ENCODE data around the gene CDC45.
"Not testable (repeated sequence)": the region's sequence is repeated elsewhere in the genome, so short reads cannot be mapped to it uniquely, and the experiment has no call there.

CDC45 gene

DNA sequence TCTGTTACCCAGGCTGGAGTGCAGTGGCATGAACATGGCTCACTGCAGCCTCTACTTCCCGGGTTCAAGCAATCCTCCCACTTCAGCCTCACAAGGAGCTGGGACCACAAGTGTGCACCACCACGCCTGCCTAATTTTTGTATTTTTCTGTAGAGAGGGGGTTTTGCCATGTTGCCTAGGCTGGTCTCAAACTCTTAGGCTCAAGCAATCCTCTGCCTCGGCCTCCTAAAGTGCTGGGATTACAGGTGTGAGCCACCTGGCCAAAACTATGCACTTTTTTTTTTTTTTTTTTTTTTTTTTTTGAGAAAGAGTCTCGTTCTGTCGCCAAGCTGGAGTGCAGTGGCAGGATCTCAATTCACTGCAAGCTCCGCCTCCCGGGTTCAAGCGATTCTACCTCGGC lies 56.8 kb downstream of the CDC45 start:
- H3K27ac ChIP-seq, result no peak overlapping the region
- TF ChIP-seq ZFX (IDR thresholded peaks at IDR 0.05; ENCODE audit: borderline replicate concordance), result no peak

GRCh38 chr22:19537941-19538488 lies 58.3 kb downstream of the CDC45 start:
- TF ChIP-seq, protein P1, sequence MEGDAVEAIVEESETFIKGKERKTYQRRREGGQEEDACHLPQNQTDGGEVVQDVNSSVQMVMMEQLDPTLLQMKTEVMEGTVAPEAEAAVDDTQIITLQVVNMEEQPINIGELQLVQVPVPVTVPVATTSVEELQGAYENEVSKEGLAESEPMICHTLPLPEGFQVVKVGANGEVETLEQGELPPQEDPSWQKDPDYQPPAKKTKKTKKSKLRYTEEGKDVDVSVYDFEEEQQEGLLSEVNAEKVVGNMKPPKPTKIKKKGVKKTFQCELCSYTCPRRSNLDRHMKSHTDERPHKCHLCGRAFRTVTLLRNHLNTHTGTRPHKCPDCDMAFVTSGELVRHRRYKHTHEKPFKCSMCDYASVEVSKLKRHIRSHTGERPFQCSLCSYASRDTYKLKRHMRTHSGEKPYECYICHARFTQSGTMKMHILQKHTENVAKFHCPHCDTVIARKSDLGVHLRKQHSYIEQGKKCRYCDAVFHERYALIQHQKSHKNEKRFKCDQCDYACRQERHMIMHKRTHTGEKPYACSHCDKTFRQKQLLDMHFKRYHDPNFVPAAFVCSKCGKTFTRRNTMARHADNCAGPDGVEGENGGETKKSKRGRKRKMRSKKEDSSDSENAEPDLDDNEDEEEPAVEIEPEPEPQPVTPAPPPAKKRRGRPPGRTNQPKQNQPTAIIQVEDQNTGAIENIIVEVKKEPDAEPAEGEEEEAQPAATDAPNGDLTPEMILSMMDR (IDR thresholded peaks at IDR 0.05), result no peak
- TF ChIP-seq ZFX (IDR thresholded peaks at IDR 0.05; ENCODE audit: borderline replicate concordance), result no peak
- H3K27ac ChIP-seq, result no peak overlapping the region

- TF ChIP-seq, protein P1 (IDR thresholded peaks at IDR 0.05), result no peak
- no peak for TF ChIP-seq ZFX (IDR thresholded peaks at IDR 0.05; ENCODE audit: borderline replicate concordance)
- H3K27ac ChIP-seq, result no peak overlapping the region
Measured at GRCh38 chr22:19540394-19540793, 60.7 kb downstream of the CDC45 start.

DNA sequence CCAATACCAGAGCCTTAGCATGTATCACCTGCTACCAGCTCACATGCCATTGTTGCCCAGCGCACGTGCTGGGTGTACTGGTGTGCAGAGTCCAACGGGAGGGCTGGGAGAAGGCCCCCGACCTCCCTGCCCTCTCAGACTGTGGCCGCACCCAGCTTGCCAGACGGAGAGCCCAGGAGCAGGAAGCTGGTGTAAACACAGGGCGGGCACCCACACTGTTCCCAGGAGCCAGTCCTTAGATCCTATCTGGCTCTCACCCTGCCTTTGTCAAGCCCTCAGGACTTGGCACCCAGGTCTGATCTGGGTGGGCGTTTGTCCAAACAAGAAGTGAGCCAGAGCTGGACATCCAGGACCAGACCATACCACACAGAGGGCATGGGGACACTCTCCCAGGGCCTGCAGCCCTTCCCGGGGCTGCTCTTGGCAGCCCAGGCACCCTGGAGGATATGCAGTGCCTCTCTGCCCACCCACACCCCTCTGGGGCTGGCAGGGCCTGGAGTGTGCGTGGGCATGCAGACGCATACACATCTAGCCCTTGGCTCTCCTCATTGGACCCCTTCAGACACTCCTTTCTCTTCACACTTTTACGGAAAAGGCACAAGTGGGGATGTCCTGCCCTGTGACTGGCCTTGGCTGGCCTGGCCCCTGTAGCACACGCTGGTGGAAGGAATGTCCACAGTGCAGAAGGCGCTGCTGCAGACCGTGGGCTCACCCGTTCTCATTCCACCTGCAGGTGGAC lies 64.4 kb downstream of the CDC45 start:
- no peak overlapping the region for H3K27ac ChIP-seq
- TF ChIP-seq, protein P1 (IDR thresholded peaks at IDR 0.05), result no peak
- TF ChIP-seq ZFX (IDR thresholded peaks at IDR 0.05; ENCODE audit: borderline replicate concordance), result no peak

DNA sequence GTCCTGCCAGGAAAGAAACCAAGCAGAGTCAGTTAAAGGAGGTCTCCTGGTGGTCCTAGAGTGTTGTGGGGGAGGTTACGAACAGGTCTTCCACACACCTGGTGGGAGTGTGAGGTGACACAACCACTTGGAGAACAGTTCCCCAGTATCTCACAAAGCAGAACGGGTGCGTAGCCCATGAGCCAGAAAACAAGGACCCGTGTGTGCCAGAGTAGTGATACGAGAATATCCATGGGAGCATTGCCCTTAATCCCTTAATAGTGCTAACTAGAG lies 66.2 kb downstream of the CDC45 start:
- no peak for TF ChIP-seq ZFX (IDR thresholded peaks at IDR 0.05; ENCODE audit: borderline replicate concordance)
- TF ChIP-seq, protein P1 (IDR thresholded peaks at IDR 0.05), result no peak
- H3K27ac ChIP-seq, result no peak overlapping the region

- TF ChIP-seq, protein P1 (IDR thresholded peaks at IDR 0.05), result no peak
- no peak for TF ChIP-seq ZFX (IDR thresholded peaks at IDR 0.05; ENCODE audit: borderline replicate concordance)
Measured at GRCh38 chr22:19546680-19547079, 67.0 kb downstream of the CDC45 start.

DNA sequence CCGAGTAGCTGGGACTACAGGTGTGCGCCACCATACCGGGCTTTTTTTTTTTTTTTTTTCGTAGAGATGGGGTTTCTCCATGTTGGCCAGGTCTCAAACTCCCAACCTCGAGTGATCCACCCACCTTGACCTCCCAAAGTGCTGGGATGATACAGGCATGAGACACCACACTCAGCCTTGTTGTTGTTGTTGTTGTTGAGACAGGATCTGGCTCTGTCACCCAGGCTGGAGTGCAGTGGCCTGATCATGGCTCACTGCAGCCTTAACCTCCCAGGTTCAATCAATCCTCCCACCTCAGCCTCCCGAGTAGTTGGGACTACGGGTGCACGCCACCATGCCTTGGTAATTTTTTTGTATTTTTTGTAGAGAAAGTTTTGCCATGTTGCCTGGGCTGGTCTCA lies 67.9 kb downstream of the CDC45 start:
- TF ChIP-seq ZFX (IDR thresholded peaks at IDR 0.05; ENCODE audit: borderline replicate concordance), result no peak
- TF ChIP-seq, protein P1 (IDR thresholded peaks at IDR 0.05), result no peak
- no peak overlapping the region for H3K27ac ChIP-seq

More at GRCh38 chr22:19546680-19547079, 67.0 kb downstream of the CDC45 start:
- H3K27ac ChIP-seq, result no peak overlapping the region

GRCh38 chr22:19548427-19548826 lies 68.7 kb downstream of the CDC45 start:
- H3K27ac ChIP-seq, result not testable (repeated sequence)

All from 22Rv1 (cell line).